ENCODE results near the gene RPS21.

Gene RPS21

GRCh38 chr20:62428396-62429295 lies 41.7 kb downstream of the RPS21 start:
- no peak for DNase-seq

- no peak for DNase-seq
Observed at GRCh38 chr20:62429455-62430310, 42.8 kb downstream of the RPS21 start.

- DNase-seq, result no peak
Observed at GRCh38 chr20:62430311-62430853, 43.5 kb downstream of the RPS21 start.

GRCh38 chr20:62430866-62431447 lies 44.1 kb downstream of the RPS21 start:
- DNase-seq, result no peak

GRCh38 chr20:62433658-62434497 lies 47.0 kb downstream of the RPS21 start:
- DNase-seq, result no peak

- DNase-seq, result no peak
Observed at GRCh38 chr20:62436692-62437091, 49.8 kb downstream of the RPS21 start.

- DNase-seq, result no peak
Observed at GRCh38 chr20:62437496-62437895, 50.6 kb downstream of the RPS21 start.

- peak; percentile 32 for DNase-seq
Observed at GRCh38 chr20:62437927-62438326, 51.0 kb downstream of the RPS21 start.

Measured in NCI-H2107 (cell line).